Activated B cell treated with CpG ODN at 0.5 μM for 24 hours (primary cell): Measurements from ENCODE around the gene ROCK2. TPM values are rescaled to one million over a fixed set of nuclear protein-coding genes. Genes with fewer than 3 reads are reported as not detected.
"Not testable (repeated sequence)": the region's sequence is repeated elsewhere in the genome, so short reads cannot be mapped to it uniquely, and the experiment has no call there.

Experiments
- ATAC-seq: fragments of 200-7000 bp; cut with Tn5 transposase; one replicate; pipeline ENCODE4 v1.10.0; 2021; ENCODE audit warnings: low read depth, mild to moderate bottlenecking, moderate library complexity
- CTCF ChIA-PET: fragments of 350-600 bp; sonication (Branson Sonifier 250); formaldehyde crosslinking; loops from one replicate; lab custom pipeline; 2021; ENCODE audit warnings: antibody characterized with exemption; lab: Charles Lee
- POLR2A ChIA-PET: fragments of 350-600 bp; sonication (Branson Sonifier 250); formaldehyde crosslinking; loops from one replicate; lab custom pipeline; 2021; ENCODE audit warnings: antibody characterized with exemption; lab: Charles Lee
- DNase-seq: peaks from one replicate; pipeline ENCODE4 v3.0.0; 2022
- H3K27ac Mint-ChIP-seq: one replicate; pipeline ENCODE4 v1.8.0; 2020; ENCODE audit warnings: mixed read lengths
- H3K27me3 Mint-ChIP-seq: one replicate; pipeline ENCODE4 v1.8.0; 2021; ENCODE audit warnings: mixed read lengths
- H3K36me3 Mint-ChIP-seq: one replicate; pipeline ENCODE4 v1.8.0; 2021; ENCODE audit warnings: low read depth, mixed read lengths
- H3K4me1 Mint-ChIP-seq: one replicate; pipeline ENCODE4 v1.8.0; 2021; ENCODE audit warnings: mixed read lengths
- H3K4me3 Mint-ChIP-seq: one replicate; pipeline ENCODE4 v1.8.0; 2020; ENCODE audit warnings: mild to moderate bottlenecking, mixed read lengths
- H3K9me3 Mint-ChIP-seq: one replicate; pipeline ENCODE4 v1.8.0; 2020; ENCODE audit warnings: mixed read lengths
- CTCF ChIP-seq: fragments of 200-600 bp; IDR thresholded peaks from one replicate; pipeline ENCODE4 v1.8.0; 2022; ENCODE audit warnings: antibody characterized with exemption, mild to moderate bottlenecking
- intact Hi-C: fragments of 100-400 bp; cut with micrococcal nuclease; formaldehyde crosslinking; loops from one replicate; pipeline ENCODE4 v1.15.1; 2024
- total RNA-seq: library from RNA; stranded (reverse); gene quantifications from 2 replicates; pipeline ENCODE4 v1.2.3, GENCODE V29; 2022

The ROCK2 gene
- total RNA-seq, 1 donor from 2014 or later, result 18.8 TPM

- ChIA-PET CTCF (no interaction called here), POLR2A (no interaction called here)
- intact Hi-C loops, result no loop called here
Observed at GRCh38 chr2:11175293-11175795, 169.1 kb downstream of the ROCK2 start.

GRCh38 chr2:11174222-11174621 is 170.2 kb downstream of the ROCK2 start:
- intact Hi-C loops, result no loop called here
- peaks cover 11% of the 10 kb centered on the region for H3K36me3 Mint-ChIP-seq
- ATAC-seq, result no peak

More at GRCh38 chr2:11175293-11175795, 169.1 kb downstream of the ROCK2 start:
- H3K27ac Mint-ChIP-seq, result no peak overlapping the region
- H3K36me3 Mint-ChIP-seq, result peaks cover 11% of the 10 kb centered on the region
- no peaks in the 10 kb centered on the region for H3K9me3 Mint-ChIP-seq
- TF ChIP-seq CTCF, result no peak
- H3K27me3 Mint-ChIP-seq, result no peaks in the 10 kb centered on the region
- ATAC-seq (no peak), DNase-seq (no peak)
- no peaks in the 10 kb centered on the region for H3K4me1 Mint-ChIP-seq
- no peak overlapping the region for H3K4me3 Mint-ChIP-seq

GRCh38 chr2:11169333-11169732 is 175.1 kb downstream of the ROCK2 start:
- intact Hi-C loops, result no loop called here
- Mint-ChIP-seq H3K27me3 (no peaks in the 10 kb centered on the region), H3K36me3 (peaks cover 1% of the 10 kb centered on the region), H3K4me1 (no peaks in the 10 kb centered on the region), H3K4me3 (no peak overlapping the region), H3K27ac (no peak overlapping the region), H3K9me3 (no peaks in the 10 kb centered on the region)
- TF ChIP-seq CTCF, result no peak
- ATAC-seq (no peak), DNase-seq (no peak)
- CTCF ChIA-PET, result no interaction called here
- POLR2A ChIA-PET, result no interaction called here

More at GRCh38 chr2:11174222-11174621, 170.2 kb downstream of the ROCK2 start:
- POLR2A ChIA-PET, result no interaction called here
- Mint-ChIP-seq H3K9me3 (no peaks in the 10 kb centered on the region), H3K4me3 (no peak overlapping the region), H3K4me1 (no peaks in the 10 kb centered on the region), H3K27ac (no peak overlapping the region), H3K27me3 (no peaks in the 10 kb centered on the region)
- TF ChIP-seq CTCF, result no peak
- no peak for DNase-seq
- CTCF ChIA-PET, result no interaction called here

GRCh38 chr2:11168488-11168887 is 175.9 kb downstream of the ROCK2 start:
- no peak for TF ChIP-seq CTCF
- ATAC-seq (no peak), DNase-seq (no peak)
- no peaks in the 10 kb centered on the region for H3K4me1 Mint-ChIP-seq
- no peak overlapping the region for H3K27ac Mint-ChIP-seq
- POLR2A ChIA-PET, result interaction anchor here (1.2 kb wide), 1 partner anchor 13 kb away, joined by 4 read pairs; the partner anchor contains the start of gene SLC66A3
- intact Hi-C loops, result no loop called here
- H3K4me3 Mint-ChIP-seq, result no peak overlapping the region
- H3K27me3 Mint-ChIP-seq, result no peaks in the 10 kb centered on the region
- H3K9me3 Mint-ChIP-seq, result no peaks in the 10 kb centered on the region
- peaks cover 8% of the 10 kb centered on the region for H3K36me3 Mint-ChIP-seq
- CTCF ChIA-PET, result no interaction called here

GRCh38 chr2:11166476-11166875 is 178.0 kb downstream of the ROCK2 start:
- Mint-ChIP-seq H3K27me3 (no peaks in the 10 kb centered on the region), H3K4me3 (no peak overlapping the region), H3K27ac (no peak overlapping the region), H3K9me3 (no peaks in the 10 kb centered on the region), H3K4me1 (no peaks in the 10 kb centered on the region), H3K36me3 (peaks cover 8% of the 10 kb centered on the region)
- POLR2A ChIA-PET, result no interaction called here
- TF ChIP-seq CTCF, result no peak
- DNase-seq (no peak), ATAC-seq (no peak)
- intact Hi-C loops, result no loop called here
- CTCF ChIA-PET, result no interaction called here

GRCh38 chr2:11165046-11165445 is 179.4 kb downstream of the ROCK2 start:
- peaks cover 13% of the 10 kb centered on the region for H3K36me3 Mint-ChIP-seq
- ATAC-seq, H3K27me3 Mint-ChIP-seq, DNase-seq, H3K27ac Mint-ChIP-seq, H3K4me3 Mint-ChIP-seq, intact Hi-C loops, POLR2A ChIA-PET, H3K4me1 Mint-ChIP-seq, H3K9me3 Mint-ChIP-seq, CTCF ChIA-PET: not testable (repeated sequence)
